ENCODE measurements around the gene NRIP3.
"Not testable (repeated sequence)": the region's sequence is repeated elsewhere in the genome, so short reads cannot be mapped to it uniquely, and the experiment has no call there.

NRIP3 gene

DNA sequence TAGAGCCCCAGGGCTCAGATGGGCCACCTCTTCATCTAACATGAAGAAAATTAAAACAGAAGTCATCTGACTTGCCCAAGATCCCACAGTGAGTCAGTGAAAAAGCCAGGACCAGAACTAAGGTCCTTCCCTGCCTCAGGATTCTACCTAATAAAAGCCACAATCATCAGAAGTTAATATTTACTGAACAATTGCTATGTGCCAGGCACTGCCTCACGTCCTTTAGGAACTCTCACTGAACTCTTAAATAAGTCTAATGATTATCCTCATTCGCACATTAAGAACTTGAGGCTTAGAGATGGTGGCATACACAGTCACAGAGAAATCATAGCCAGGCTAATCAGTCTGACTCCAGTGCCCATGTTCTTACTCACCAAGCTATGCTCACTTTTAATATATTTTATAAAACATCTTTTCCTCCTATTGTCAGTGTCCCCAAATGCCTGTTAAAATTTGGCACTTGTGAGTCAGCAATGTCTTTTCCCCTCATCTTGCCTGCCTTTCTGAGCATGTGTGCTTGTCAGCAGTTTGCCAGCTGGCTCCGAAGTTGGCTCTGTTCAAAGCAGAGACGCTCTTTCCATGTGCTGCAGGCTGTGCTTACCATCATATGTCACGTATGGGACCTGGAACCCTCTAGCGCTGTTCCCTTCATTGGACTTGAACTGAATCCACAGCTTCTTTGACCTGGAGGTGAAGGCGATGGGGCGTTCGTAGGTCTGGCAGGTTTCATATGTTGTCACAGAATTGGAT lies 21.5 kb upstream of the NRIP3 start:
- H3K9me3 Mint-ChIP-seq = no peaks in the 10 kb centered on the region

GRCh38 chr11:9022961-9023680 lies 19.3 kb upstream of the NRIP3 start:
- H3K27me3 Mint-ChIP-seq = peaks cover 9% of the 10 kb centered on the region
- DNase-seq (no peak), ATAC-seq (no peak)
- no peak overlapping the region for H3K4me3 Mint-ChIP-seq
- H3K9me3 Mint-ChIP-seq = no peaks in the 10 kb centered on the region
- H3K4me1 Mint-ChIP-seq = peaks cover 5% of the 10 kb centered on the region
- H3K27ac Mint-ChIP-seq = no peak overlapping the region

More for the DNA sequence above, 21.5 kb upstream of the NRIP3 start:
- no peak for ATAC-seq
- peaks cover 9% of the 10 kb centered on the region for H3K27me3 Mint-ChIP-seq
- peaks cover 5% of the 10 kb centered on the region for H3K4me1 Mint-ChIP-seq
- H3K27ac Mint-ChIP-seq = no peak overlapping the region
- no peak for DNase-seq
- H3K4me3 Mint-ChIP-seq = no peak overlapping the region

GRCh38 chr11:9020916-9021315 lies 17.1 kb upstream of the NRIP3 start:
- peaks cover 16% of the 10 kb centered on the region for H3K4me1 Mint-ChIP-seq
- no peak overlapping the region for H3K27ac Mint-ChIP-seq
- DNase-seq = no peak
- no peak for ATAC-seq
- H3K9me3 Mint-ChIP-seq = no peaks in the 10 kb centered on the region
- peaks cover 9% of the 10 kb centered on the region for H3K27me3 Mint-ChIP-seq
- H3K4me3 Mint-ChIP-seq = no peak overlapping the region

DNA sequence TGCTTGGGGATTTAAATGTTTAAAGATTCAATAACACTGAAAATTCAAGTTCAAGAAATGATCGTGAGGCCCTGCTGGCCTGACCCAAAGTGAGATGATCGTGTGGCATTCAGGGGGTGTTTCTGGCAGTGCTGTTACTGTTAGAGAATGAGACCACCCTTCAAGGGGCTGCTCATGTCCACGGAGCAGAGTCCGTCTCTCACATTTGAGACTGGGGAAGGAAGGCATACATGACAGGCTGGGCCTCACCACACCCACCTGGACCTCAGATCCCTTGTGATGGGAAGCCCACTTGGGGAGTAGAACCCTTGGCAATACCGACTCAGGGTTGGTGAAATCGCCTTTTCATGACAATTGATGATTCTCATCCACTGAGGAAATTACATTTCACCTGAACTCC lies 16.1 kb upstream of the NRIP3 start:
- no peak overlapping the region for H3K27ac Mint-ChIP-seq
- no peak overlapping the region for H3K4me3 Mint-ChIP-seq
- H3K4me1 Mint-ChIP-seq = peaks cover 16% of the 10 kb centered on the region
- ATAC-seq (no peak), DNase-seq (no peak)
- no peaks in the 10 kb centered on the region for H3K9me3 Mint-ChIP-seq
- H3K27me3 Mint-ChIP-seq = peaks cover 9% of the 10 kb centered on the region

DNA sequence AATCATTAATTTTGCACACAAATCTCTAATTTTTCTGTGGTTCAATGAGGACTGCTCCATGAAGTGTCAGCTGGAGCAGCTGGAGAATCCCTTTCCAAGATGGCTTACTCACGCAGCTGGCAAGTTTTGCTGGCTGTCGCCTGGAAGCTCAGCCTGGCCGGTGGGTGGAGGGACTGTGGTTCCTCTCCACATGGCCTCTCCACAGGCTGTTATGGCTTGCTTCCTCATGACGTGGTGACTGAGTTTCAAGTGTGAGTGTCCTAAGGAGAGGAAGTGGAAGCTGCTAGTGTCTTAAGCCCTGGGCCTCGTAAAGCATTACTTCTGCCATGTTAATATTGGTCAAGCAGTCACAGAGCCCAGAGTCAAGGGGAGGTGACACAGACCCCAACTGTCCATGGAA lies 14.0 kb upstream of the NRIP3 start:
- Mint-ChIP-seq H3K27ac (peak overlapping the region in 1 of 2 donors; percentile 52), H3K4me1 (peaks cover 15% of the 10 kb centered on the region), H3K4me3 (no peak overlapping the region), H3K9me3 (no peaks in the 10 kb centered on the region), H3K27me3 (peaks cover 15% of the 10 kb centered on the region)
- DNase-seq (no peak), ATAC-seq (no peak)

GRCh38 chr11:9016916-9017642 lies 13.3 kb upstream of the NRIP3 start:
- ATAC-seq (no peak), DNase-seq (no peak)
- peaks cover 12% of the 10 kb centered on the region for H3K27me3 Mint-ChIP-seq
- H3K4me3 Mint-ChIP-seq = no peak overlapping the region
- peaks cover 11% of the 10 kb centered on the region for H3K4me1 Mint-ChIP-seq
- H3K27ac Mint-ChIP-seq = peak overlapping the region in 1 of 2 donors; percentile 52
- no peaks in the 10 kb centered on the region for H3K9me3 Mint-ChIP-seq

GRCh38 chr11:9015677-9016076 lies 11.9 kb upstream of the NRIP3 start:
- H3K27me3 Mint-ChIP-seq = peaks cover 13% of the 10 kb centered on the region
- ATAC-seq (peak; percentile 89), DNase-seq (peak; percentile 36 to 65)
- H3K4me3 Mint-ChIP-seq = no peak overlapping the region
- H3K27ac Mint-ChIP-seq = no peak overlapping the region
- peaks cover 11% of the 10 kb centered on the region for H3K4me1 Mint-ChIP-seq
- no peaks in the 10 kb centered on the region for H3K9me3 Mint-ChIP-seq

DNA sequence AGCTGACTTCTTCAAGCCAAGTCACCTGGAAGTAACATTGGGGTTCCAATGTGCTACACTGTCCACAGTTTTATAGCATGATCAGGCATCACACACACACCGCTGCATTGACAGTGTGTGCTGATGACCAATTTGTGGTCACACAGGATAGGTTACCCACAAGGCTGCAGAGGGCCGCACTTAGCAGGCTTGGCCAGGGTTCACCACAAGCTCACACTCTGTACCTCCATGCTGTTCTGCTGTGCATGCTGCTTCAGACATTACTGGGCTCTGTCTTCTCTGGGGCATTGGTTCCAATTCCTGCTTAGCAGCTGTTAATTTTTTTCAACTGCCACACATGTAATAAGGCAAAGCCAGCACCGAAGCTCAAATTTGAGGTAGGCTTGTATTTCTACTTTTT lies 11.0 kb upstream of the NRIP3 start:
- DNase-seq (no peak), ATAC-seq (no peak)
- no peak overlapping the region for H3K4me3 Mint-ChIP-seq
- peaks cover 0 to 5% of the 10 kb centered on the region in 2 donors for H3K9me3 Mint-ChIP-seq
- H3K27me3 Mint-ChIP-seq = peaks cover 21% of the 10 kb centered on the region
- H3K27ac Mint-ChIP-seq = no peak overlapping the region
- peaks cover 11% of the 10 kb centered on the region for H3K4me1 Mint-ChIP-seq

GRCh38 chr11:9013373-9013772 lies 9.6 kb upstream of the NRIP3 start:
- Mint-ChIP-seq H3K4me1 (peaks cover 11% of the 10 kb centered on the region), H3K4me3 (no peak overlapping the region), H3K27me3 (peaks cover 23% of the 10 kb centered on the region), H3K27ac (no peak overlapping the region), H3K9me3 (peaks cover 0 to 6% of the 10 kb centered on the region in 2 donors)
- DNase-seq (no peak), ATAC-seq (no peak)

DNA sequence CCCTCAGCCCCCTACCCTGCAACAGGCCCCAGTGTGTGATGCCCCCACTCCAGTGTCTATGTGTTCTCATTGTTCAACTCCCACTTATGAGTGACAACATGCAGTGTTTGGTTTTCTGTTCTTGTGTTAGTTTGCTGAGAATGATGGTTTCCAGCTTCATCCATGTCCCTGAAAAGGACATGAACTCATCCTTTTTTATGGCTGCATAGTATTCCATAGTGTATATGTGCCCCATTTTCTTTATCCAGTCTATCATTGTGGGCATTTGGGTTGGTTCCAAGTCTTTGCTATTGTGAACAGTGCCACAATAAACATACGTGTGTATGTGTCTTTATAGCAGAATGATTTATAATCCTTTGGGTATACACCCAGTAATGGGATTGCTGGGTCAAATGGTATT lies 5.7 kb upstream of the NRIP3 start:
- not testable (repeated sequence) for H3K27ac Mint-ChIP-seq, H3K9me3 Mint-ChIP-seq, H3K4me3 Mint-ChIP-seq, ATAC-seq, H3K4me1 Mint-ChIP-seq, DNase-seq
- H3K27me3 Mint-ChIP-seq = peaks cover 58% of the 10 kb centered on the region

DNA sequence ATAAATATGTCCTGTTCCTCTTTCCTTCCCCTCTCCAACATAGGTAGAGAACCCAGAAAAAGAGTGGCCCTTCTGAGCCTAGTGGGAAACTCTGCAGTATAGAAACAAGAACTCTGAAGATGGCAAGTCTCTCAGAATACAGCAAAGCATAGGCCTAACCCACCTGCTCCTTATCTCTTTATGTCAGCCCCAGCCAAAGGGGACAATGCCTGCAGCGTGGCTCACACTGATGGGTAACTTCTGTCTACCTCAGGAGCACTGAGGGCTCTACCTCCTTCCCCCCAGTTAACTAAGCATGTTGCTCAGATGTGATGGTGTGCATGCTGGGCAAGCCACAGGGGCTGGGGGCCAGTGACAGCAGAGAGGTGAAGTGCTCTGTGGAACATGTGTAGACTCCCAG lies 4.9 kb upstream of the NRIP3 start:
- DNase-seq (no peak), ATAC-seq (no peak)
- Mint-ChIP-seq H3K27me3 (peaks cover 60% of the 10 kb centered on the region), H3K9me3 (peaks cover 0 to 6% of the 10 kb centered on the region in 2 donors), H3K4me1 (peaks cover 6% of the 10 kb centered on the region), H3K27ac (no peak overlapping the region), H3K4me3 (no peak overlapping the region)

- H3K9me3 Mint-ChIP-seq = peaks cover 0 to 6% of the 10 kb centered on the region in 2 donors
- H3K4me1 Mint-ChIP-seq = peaks cover 10% of the 10 kb centered on the region
- peaks cover 54% of the 10 kb centered on the region for H3K27me3 Mint-ChIP-seq
- no peak overlapping the region for H3K27ac Mint-ChIP-seq
- ATAC-seq = no peak
- no peak overlapping the region for H3K4me3 Mint-ChIP-seq
- DNase-seq = no peak
Observed at GRCh38 chr11:9008011-9008550, 4.3 kb upstream of the NRIP3 start.

- Mint-ChIP-seq H3K4me1 (peaks cover 27% of the 10 kb centered on the region), H3K4me3 (peak overlapping the region; percentile 3 to 64), H3K27ac (no peak overlapping the region), H3K27me3 (peaks cover 61% of the 10 kb centered on the region), H3K9me3 (peaks cover 0 to 4% of the 10 kb centered on the region in 2 donors)
- ATAC-seq = no peak
- DNase-seq = no peak
Observed at GRCh38 chr11:9005087-9005486, 1.3 kb upstream of the NRIP3 start.

- Mint-ChIP-seq H3K27me3 (peaks cover 64% of the 10 kb centered on the region), H3K4me3 (peak overlapping the region; percentile 64 to 66), H3K9me3 (no peaks in the 10 kb centered on the region), H3K27ac (no peak overlapping the region), H3K4me1 (peaks cover 27% of the 10 kb centered on the region)
- ATAC-seq (peak; percentile 1), DNase-seq (peak; percentile 9 to 16)
Observed at GRCh38 chr11:9004183-9004926, 554 bp upstream of the NRIP3 start.

Data from stimulated activated naive CD8-positive, alpha-beta T cell treated with anti-CD3 and anti-CD28 coated beads, Interleukin-15, amount 100 ng/mL, for 72 hours (primary cell).